NCI-H460 (cell line): ENCODE results near the gene TUBA1B. TPM values are rescaled to one million over a fixed set of nuclear protein-coding genes. Genes with fewer than 3 reads are reported as not detected.
A peak's percentile ranks its signal among the peaks of the same experiment; 100 is the strongest.

Experiments
- DNase-seq: peaks from one replicate; pipeline ENCODE4 v3.0.0-alpha.2; 2016; ENCODE audit warnings: low read depth; ENCODE audit errors: extremely low read depth
- small RNA-seq, 2 experiments: library from RNA; depleted of rRNA; stranded (forward); fragments of <200 nt; gene quantifications; one replicate each; pipeline ENCODE3, GENCODE V24; 2014
- total RNA-seq: library from RNA; depleted of rRNA; stranded (reverse); fragments of >200 nt; shearing (Covaris generic); gene quantifications from 2 replicates; pipeline ENCODE4 v1.2.3, GENCODE V29; 2014; rRNA removed

Gene TUBA1B
- total RNA-seq, 1 experiment from 2014 or later = 1,553 TPM

DNA sequence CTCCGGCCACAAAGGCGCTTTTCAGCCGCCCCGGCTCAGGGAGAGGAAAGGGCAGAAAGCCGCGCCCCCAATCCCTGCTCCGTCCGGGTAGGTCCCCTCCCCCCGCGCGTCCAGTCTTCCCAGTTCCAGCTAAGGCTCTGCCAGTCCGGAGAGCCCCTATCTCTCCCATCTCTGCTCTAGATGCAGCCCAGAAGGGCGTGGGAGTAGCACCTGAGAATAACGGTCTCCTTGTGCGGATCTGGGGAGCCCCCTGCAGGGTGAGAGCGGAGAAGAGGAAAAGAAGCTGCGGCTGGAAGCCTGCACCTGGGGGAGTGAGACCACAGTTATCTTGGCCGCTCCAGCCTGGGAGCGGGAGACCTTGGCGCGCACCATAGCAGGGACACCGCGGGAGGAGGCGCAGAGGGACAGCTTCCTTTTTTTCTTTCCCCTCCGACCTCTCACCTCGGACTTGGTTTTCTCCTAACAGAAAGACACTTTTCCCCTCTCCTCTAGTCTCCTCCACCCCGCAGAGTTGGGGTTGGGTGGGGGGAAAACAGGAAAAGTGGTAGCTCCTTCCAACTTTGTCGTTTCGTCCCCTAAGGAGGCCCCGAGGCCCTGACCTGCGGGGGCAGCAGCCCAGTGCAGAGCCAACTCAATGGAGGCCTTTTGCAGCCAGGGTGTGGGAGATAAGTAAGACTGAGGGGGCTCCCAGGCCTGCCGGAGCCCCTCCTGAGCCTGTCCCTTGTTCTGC is 38.9 kb downstream of the TUBA1B start:
- DNase-seq = peak; percentile 40

DNA sequence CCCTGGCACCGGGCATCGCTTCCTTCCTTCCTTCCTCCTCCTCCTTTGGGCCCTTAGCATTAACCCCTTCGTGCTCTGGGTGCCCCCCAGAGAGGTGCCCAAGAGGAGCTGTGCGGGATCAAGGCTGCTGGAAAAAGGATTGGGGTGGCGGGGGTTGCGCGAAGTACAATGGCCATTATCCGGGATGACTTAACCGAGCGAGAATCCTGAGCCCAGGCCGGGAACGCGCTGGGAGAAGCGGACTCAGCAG is 39.4 kb downstream of the TUBA1B start:
- no peak for DNase-seq

DNA sequence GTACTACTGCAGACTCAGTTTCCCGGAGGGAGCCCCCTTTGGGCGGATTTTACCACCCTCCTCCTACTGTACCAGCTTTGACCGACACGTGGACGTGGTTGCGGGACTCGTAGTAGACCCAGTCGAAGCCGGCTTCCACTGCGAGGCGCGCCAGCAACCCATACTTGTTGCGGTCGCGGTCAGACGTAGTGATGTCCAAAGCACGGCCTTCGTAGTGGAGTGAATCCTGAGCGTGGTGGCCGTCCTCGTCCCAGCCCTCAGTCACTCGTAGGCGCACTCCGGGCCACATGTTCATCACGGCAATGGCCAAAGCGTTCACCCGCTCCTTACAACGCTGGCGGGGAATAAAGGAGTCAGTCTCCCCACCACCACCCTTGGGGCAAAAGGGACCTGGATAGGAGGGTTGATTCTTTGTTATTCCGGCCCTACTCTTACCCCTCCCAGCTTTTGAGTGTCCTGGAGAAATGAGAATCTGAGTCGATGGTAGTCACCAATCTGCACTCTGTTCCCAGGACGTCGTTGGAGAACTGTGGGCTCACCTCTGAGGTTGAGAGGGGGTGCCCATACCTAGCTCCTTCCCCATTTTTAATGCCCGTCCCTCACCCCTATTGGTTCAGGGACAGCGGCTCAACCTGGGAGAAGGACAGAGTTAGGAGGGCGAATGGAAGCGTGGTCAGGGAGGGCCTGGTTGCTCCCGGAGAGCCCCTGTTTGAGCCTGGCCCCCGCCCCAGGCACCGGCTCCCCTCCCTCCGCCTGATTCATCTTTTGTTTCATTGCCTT is 39.9 kb downstream of the TUBA1B start:
- DNase-seq = no peak

DNA sequence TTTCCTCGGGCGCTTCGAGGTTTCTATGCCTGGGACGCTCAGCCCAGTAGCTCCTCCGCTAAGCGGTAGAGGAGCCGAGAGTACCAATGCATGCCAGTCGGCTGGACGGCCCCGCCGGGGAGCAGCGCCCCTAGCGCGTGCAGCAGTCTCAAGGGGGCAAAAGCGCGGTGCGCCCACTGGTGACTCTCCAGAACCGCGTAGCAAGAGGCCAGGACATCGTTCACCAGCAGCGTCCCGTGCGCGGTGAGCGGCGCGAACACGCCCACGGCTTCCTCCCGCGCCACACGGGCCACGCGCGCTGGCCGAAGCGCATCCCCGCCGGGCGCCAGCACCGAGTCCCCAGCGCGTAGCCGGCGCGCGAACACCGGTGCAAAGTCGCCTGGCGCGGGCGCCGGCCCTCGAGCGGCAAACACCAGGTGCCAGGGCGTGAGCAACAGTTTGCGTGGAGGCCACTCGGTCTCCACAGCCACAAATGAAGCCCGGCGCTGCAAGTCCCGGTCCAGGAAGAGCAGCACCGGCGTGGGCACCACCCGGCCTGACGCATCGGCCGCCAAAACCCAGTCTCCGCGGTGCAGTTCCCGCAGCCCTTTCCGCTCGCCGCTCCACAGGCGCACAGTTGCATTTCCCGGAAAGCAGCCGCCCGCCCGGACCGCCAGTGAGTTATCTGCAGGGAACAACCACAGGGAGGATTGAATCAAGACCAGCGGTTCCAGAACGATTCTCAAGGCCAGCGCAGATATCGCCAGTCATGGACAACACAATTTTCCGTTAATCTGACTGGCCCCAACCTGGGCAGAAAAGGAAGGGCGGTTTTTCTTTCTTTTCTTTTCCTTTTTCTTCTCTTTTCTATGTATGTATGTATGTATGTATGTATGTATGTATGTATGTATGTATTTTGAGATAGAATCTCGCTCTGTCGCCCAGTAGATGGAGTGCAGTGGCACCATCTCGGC is 41.1 kb downstream of the TUBA1B start:
- DNase-seq = no peak

DNA sequence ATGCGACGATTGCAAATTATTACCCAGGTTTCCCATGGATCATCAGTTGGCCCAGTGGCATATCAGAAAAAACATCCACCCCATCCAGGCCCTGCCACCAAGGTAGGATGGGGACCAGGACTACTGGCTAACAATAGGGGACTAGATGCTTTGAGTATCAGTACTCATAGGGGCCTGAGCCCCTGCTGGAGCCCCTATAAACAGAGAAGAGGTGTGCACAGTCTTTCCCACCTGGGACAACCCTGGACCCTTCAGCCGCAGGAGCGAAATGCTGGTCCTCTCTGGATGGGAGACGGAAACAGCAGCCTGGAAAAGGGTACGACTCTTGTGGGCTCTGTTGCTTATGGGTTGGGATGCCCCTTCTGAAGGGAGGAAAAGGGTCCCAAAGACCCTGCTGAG is 42.3 kb downstream of the TUBA1B start:
- DNase-seq = no peak

DNA sequence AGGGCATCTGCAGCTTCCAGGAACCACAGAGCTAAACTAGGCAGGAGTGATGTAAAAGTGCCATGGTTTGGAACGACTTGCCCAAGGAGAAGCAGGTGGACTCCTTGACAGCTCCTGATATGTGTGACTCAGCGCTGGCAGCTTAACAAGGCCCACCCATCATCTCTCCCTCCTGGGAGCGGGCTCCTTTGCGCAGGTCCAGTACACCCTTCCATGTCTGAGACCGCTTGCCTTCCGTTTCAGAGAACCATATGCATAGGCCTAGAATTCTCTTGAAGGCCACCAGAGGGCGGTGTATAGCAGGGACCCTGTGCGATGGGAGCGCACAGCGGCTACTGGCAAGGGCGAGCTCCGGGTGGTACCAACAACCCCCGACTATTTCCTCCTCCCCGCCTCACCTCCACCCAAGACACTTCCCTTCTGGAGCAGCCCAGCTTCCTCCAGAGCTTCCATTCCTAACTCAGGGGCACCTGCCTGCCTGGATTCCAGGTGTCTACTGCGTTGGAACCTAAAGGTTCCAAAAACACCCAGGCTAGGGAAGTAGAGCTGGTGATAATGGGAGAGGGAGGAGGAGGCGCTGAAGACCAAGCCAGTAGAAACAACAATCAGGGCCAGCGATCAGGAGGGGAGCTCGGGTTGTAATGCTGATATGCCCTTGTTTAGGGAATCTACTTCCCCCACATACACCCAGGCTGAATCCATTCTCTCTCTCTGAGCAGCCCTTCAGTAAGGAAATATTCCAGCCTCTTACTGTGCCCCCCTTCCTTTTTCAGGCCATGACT is 42.9 kb downstream of the TUBA1B start:
- peak; percentile 85 for DNase-seq

DNA sequence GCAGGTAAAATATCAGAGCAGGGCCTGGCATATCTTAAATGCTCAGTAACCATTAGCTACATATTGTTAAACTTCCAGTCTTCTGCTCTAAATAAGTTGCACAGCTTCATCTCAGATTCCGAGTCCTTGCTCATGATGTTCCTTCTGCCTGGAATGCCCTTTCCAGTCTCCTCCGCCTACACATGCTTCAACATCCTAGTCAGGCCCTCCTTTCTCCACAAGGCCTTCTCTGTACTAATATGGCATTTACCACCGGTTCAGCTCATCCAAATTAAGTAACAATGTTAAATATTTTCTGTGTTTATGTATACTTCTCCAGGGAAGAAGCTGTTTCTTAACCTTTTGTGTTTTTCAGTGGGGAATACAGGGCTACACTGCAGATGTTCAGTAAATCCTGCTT is 45.1 kb downstream of the TUBA1B start:
- no peak for DNase-seq

DNA sequence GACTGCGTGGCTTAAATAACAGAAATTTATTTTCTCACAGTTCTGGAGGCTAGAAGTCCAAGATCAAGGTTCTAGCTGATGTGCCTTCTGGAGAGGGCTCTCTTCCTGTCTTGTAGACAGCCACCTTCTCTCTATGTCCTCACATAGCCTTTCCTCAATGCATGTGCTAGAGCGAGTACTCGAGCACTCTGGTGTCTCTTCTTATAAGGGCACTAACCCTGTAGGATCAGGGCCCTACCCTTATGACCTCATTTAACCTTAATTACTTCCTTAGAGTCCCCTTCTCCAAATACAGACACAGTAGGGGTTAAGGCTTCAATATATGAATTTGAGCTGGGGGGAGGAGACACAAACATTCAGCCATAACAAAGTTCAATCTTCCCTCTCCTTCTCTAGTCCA is 46.8 kb downstream of the TUBA1B start:
- DNase-seq = no peak

DNA sequence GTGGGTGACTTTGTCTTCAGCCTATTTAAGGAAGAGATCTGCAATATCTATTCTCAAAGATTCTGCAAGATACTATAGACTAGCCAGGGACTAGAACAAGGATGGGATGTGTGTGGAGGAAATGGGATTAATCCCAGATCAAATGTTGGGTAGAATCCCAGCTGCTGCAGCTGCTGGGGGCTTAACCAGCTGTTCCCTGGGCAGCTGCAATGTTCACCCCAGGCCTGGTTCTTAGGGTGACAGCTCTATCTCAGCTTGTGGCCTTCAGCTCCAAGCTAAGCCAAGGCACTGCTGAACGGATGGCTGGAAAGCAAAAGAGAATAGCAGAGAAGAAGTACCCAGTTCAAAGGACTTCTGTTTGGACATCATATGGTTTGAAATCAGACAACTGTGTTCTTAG is 51.4 kb downstream of the TUBA1B start:
- DNase-seq = no peak

Small RNAs within 50 kb of the gene (small RNA-seq; reads per million reads assigned to genes)
- 0 reads per million in 2 experiments for gene RF00019

Other genes starting within 250 kb of the TUBA1B start
- gene FKBP11, start 205.9 kb downstream of the TUBA1B start, total RNA-seq = 47.1 and 54.6 TPM in 2 replicates
- gene ARF3, start 173.9 kb downstream of the TUBA1B start, total RNA-seq = 45.5 and 50.8 TPM in 2 replicates
- 3.9 and 4.5 TPM in 2 replicates for gene WNT10B, start 159.7 kb downstream of the TUBA1B start, total RNA-seq
- not detected in 2 replicates for gene WNT1, start 153.1 kb downstream of the TUBA1B start, total RNA-seq
- 0.40 and 0.50 TPM in 2 replicates for gene DDN, start 132.0 kb downstream of the TUBA1B start, total RNA-seq
- 90.7 and 92.8 TPM in 2 replicates for gene PRKAG1, start 112.6 kb downstream of the TUBA1B start, total RNA-seq
- 19.1 and 21.0 TPM in 2 replicates for gene KMT2D, start 70.6 kb downstream of the TUBA1B start, total RNA-seq
- 3.6 and 5.1 TPM in 2 replicates for gene RHEBL1, start 61.4 kb downstream of the TUBA1B start, total RNA-seq
- gene DHH, start 36.6 kb downstream of the TUBA1B start, total RNA-seq = 0.07 TPM in 1 of 2 replicates, not detected in the other
- 34.0 and 35.6 TPM in 2 replicates for gene LMBR1L, start 20.5 kb downstream of the TUBA1B start, total RNA-seq
- 216 and 232 TPM in 2 replicates for gene TUBA1A, start 57.7 kb upstream of the TUBA1B start, total RNA-seq
- gene TUBA1C, start 133.7 kb upstream of the TUBA1B start, total RNA-seq = 618 and 693 TPM in 2 replicates
- gene PRPH, start 163.8 kb upstream of the TUBA1B start, total RNA-seq = 1.7 and 3.4 TPM in 2 replicates
- gene TROAP, start 191.9 kb upstream of the TUBA1B start, total RNA-seq = 35.2 and 50.5 TPM in 2 replicates
- 0.50 and 0.55 TPM in 2 replicates for gene C1QL4, start 205.8 kb upstream of the TUBA1B start, total RNA-seq
- gene DNAJC22, start 215.5 kb upstream of the TUBA1B start, total RNA-seq = 1.7 and 2.2 TPM in 2 replicates
- 29.3 and 30.4 TPM in 2 replicates for gene SPATS2, start 236.1 kb upstream of the TUBA1B start, total RNA-seq